ENCODE measurements around the gene PCSK7. TPM values are rescaled to one million over a fixed set of nuclear protein-coding genes. Genes with fewer than 3 reads are reported as not detected.

The PCSK7 gene
- total RNA-seq, 1 experiment from 2014 or later: 50.7 TPM

DNA sequence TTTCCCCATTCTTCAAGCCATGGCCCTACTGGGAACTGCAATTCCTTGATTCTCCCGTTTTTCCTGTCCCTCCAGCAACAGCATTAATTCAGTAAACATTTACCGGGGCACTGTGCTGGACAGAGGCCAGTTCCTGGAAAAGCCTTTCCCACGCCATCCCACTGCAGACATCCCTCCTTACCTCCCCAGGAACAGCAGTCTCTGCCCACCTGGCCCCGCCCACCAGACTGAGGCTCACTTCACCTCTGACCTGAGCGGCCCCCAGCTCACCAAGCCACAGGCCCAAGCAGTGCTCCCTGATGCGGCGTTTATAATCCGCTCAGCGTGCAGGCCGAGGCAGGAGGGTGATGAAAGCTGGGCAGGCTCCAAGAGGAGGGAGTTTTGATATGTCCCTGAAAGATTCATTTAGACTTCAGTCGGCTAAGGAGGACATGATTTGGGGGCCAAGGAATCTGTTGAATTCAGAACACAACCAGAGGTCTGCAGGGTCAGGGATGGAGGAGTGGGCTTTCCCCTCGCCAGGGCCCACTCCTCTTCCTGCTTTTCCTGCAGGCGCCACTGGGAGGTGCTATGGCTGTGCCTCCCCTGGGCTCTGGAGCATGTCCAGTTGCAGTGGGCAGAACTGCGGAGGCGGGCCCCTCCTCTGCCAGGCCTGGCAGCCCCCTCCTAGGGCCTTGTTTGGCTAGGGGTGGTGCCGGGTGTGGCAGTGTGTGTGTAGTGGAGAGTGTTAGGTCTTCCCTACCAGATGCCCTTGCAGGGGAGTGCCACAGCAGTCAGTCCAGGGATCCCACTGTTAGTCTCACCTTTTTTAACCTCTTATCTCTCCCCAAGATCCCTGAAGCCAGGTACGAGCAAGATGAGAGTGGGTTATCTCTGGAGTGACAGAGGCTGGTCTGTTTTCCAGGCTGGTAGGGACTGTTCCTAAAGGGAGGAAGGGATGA, 34.1 kb downstream of the PCSK7 start:
- peaks cover 0 to 3% of the 10 kb centered on the region in 2 experiments; a peak in 1 of 5 replicates for H3K9me3 Mint-ChIP-seq
- no peak overlapping the region for H4K91ac ChIP-seq (ENCODE audit: insufficient read length, low read depth, low read length)
- no peak overlapping the region for H2BK120ac ChIP-seq (ENCODE audit: low read depth, low read length, poor library complexity, severe bottlenecking)
- peak overlapping the region; percentile 27 to 70; a peak in 4 of 5 replicates for H3K4me3 Mint-ChIP-seq
- no peaks in the 10 kb centered on the region for H3K4me1 ChIP-seq (ENCODE audit: insufficient read depth, low read length)
- no peaks in the 10 kb centered on the region for H3K79me1 ChIP-seq (ENCODE audit: insufficient read depth, low read depth, low read length, poor library complexity, severe bottlenecking)
- H2BK12ac ChIP-seq (ENCODE audit: insufficient read length, low read depth, low read length): no peak overlapping the region
- TF ChIP-seq, protein P1, sequence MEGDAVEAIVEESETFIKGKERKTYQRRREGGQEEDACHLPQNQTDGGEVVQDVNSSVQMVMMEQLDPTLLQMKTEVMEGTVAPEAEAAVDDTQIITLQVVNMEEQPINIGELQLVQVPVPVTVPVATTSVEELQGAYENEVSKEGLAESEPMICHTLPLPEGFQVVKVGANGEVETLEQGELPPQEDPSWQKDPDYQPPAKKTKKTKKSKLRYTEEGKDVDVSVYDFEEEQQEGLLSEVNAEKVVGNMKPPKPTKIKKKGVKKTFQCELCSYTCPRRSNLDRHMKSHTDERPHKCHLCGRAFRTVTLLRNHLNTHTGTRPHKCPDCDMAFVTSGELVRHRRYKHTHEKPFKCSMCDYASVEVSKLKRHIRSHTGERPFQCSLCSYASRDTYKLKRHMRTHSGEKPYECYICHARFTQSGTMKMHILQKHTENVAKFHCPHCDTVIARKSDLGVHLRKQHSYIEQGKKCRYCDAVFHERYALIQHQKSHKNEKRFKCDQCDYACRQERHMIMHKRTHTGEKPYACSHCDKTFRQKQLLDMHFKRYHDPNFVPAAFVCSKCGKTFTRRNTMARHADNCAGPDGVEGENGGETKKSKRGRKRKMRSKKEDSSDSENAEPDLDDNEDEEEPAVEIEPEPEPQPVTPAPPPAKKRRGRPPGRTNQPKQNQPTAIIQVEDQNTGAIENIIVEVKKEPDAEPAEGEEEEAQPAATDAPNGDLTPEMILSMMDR (conservative IDR thresholded peaks at IDR 0.05): peak; percentile 88
- H3K18ac ChIP-seq (ENCODE audit: insufficient read length, low read depth, low read length): peak overlapping the region; percentile 36
- no peak overlapping the region for H3K27ac ChIP-seq (ENCODE audit: insufficient read length, low read depth, low read length)
- H4K20me1 ChIP-seq (ENCODE audit: control insufficient read depth, insufficient read depth, insufficient read length): no peaks in the 10 kb centered on the region
- no peak overlapping the region for H3K23ac ChIP-seq (ENCODE audit: insufficient read length, low read depth, low read length)
- H2BK20ac ChIP-seq (ENCODE audit: low read depth, low read length, poor library complexity, severe bottlenecking): no peak overlapping the region
- no peak overlapping the region for H4K8ac ChIP-seq (replicated peaks; ENCODE audit: insufficient read length, low read depth, low read length)
- peaks cover 3 to 18% (median 8%) of the 10 kb centered on the region in 3 experiments; a peak in 5 of 7 replicates for H3K36me3 Mint-ChIP-seq (ENCODE audit: insufficient read depth in 1 of 3, low read depth in 3 of 3)
- H2BK5ac ChIP-seq (ENCODE audit: insufficient read length, low read length): no peak overlapping the region
- H3K27ac Mint-ChIP-seq: peak overlapping the region; percentile 75 to 95 (median 91); a peak in 6 of 7 replicates
- H2BK15ac ChIP-seq (ENCODE audit: low read depth, low read length): no peak overlapping the region
- no peak overlapping the region for H3K9ac ChIP-seq (ENCODE audit: extremely low read depth, insufficient read length, low read length)
- H3T11ph ChIP-seq (ENCODE audit: low read length): no peak overlapping the region
- H3K23me2 ChIP-seq (ENCODE audit: insufficient read length, low read depth, low read length, poor library complexity, severe bottlenecking): peaks cover 8% of the 10 kb centered on the region
- no peak overlapping the region for H2AK5ac ChIP-seq (ENCODE audit: insufficient read length, low read length)
- H3K79me2 ChIP-seq (ENCODE audit: insufficient read depth, low read length): peaks cover 3% of the 10 kb centered on the region; the same call in 1 of the 2 replicates
- no peaks in the 10 kb centered on the region for H3K27me3 ChIP-seq (ENCODE audit: insufficient read depth, low read length)
- peak overlapping the region; percentile 17 for H3K4me2 ChIP-seq (ENCODE audit: insufficient read depth, insufficient read length, low read length)
- H3K4ac ChIP-seq (ENCODE audit: low read depth, low read length): no peak overlapping the region; the same call in 1 of the 2 replicates
- DNase-seq: peak; percentile 87
- no peak overlapping the region for H4K5ac ChIP-seq (ENCODE audit: insufficient read length, low read depth, low read length)
- no peak overlapping the region for H2AFZ ChIP-seq (ENCODE audit: low read length)
- H3K4me1 Mint-ChIP-seq: peaks cover 34 to 35% of the 10 kb centered on the region in 2 experiments
- H3K56ac ChIP-seq (ENCODE audit: insufficient read length, low read depth, low read length): no peak overlapping the region
- no peaks in the 10 kb centered on the region for H3K9me3 ChIP-seq (ENCODE audit: control insufficient read depth, low read depth, low read length)
- WGBS (ENCODE audit: extremely low coverage, insufficient read length, low lambda C conversion rate): no CpG with 5 or more reads among the region's 17 CpGs
- no peaks in the 10 kb centered on the region for H3K27me3 Mint-ChIP-seq (ENCODE audit: low read depth)
- H3K14ac ChIP-seq (ENCODE audit: insufficient read depth, low read length): no peak overlapping the region
